Body of pancreas (tissue), 4 donors: ENCODE results near the gene RSRC1. TPM values are rescaled to one million over a fixed set of nuclear protein-coding genes. Genes with fewer than 3 reads are reported as not detected.

Experiments
- ATAC-seq: fragments of 150-250 bp; one replicate; pipeline ENCODE4 v1.9.1; 2016
- DNase-seq, 4 donors: peaks; one replicate each; pipeline ENCODE4 v3.0.0-alpha.2; 2019
- H3K27ac ChIP-seq, 4 donors: fragments of 200-600 bp; sonication (generic); 1 replicate in 3 of 4; 2 replicates in 1 of 4; pipeline versions ENCODE4 v1.5.1 to v1.6.1; 2016 to 2019; ENCODE audit warnings: mild to moderate bottlenecking in 1 of 4, mixed read lengths in 1 of 4, moderate library complexity in 1 of 4
- H3K27me3 ChIP-seq, 2 donors: fragments of 200-600 bp; sonication (generic); one replicate each; pipeline ENCODE4 v1.6.0; 2016; ENCODE audit warnings: mild to moderate bottlenecking in 1 of 2
- H3K36me3 ChIP-seq, 2 donors: fragments of 200-600 bp; sonication (generic); replicated peaks in 1 of 2; 2 replicates each; pipeline ENCODE4 v1.5.1; 2016; ENCODE audit warnings: low read depth in 2 of 2; ENCODE audit not compliant: insufficient read depth in 1 of 2
- H3K4me1 ChIP-seq: fragments of 200-600 bp; sonication (generic); one replicate; pipeline ENCODE4 v1.6.0; 2016
- H3K4me3 ChIP-seq, 2 donors: fragments of 200-600 bp; sonication (generic); 1 replicate in 1 of 2; 2 replicates in 1 of 2; pipeline ENCODE4 v1.5.1; 2016 to 2019
- H3K9me3 ChIP-seq, 3 donors: fragments of 200-600 bp; sonication (generic); 1 replicate in 2 of 3; 2 replicates in 1 of 3; pipeline ENCODE4 v1.5.1; 2016
- POLR2A ChIP-seq, 3 donors: fragments of 450-650 bp; IDR thresholded peaks; one replicate each; pipeline ENCODE4 v1.6.1; 2016; ENCODE audit warnings: antibody characterized with exemption in 3 of 3, mild to moderate bottlenecking in 2 of 3
- WGBS, 2 donors: methylation state at CpG; one replicate each; pipeline ENCODE4 v1.1.5; 2017; 5-methylcytosine and 5-hydroxymethylcytosine counted together
- intact Hi-C: fragments of 100-400 bp; cut with DNase I; formaldehyde crosslinking; loops from one replicate; pipeline ENCODE4 v1.15.1; 2023
- total RNA-seq, 2 donors: library from RNA; depleted of rRNA; stranded (reverse); fragments of >200 nt; gene quantifications; one replicate each; pipeline ENCODE4 v1.1.0, GENCODE V29; 2016
- TF ChIP-seq, protein P1 (sequence below), 7 experiments: fragments of 450-650 bp in 4 of 7; fragments of 200-600 bp in 3 of 7; sonication (generic) in 3 of 7; IDR thresholded peaks; one replicate each; pipeline ENCODE4 v1.5.1; 2016 to 2019; ENCODE audit warnings: antibody characterized with exemption in 7 of 7

Gene RSRC1
- total RNA-seq, 2 donors from 2014 or later, result 18.5 to 21.5 TPM

DNA sequence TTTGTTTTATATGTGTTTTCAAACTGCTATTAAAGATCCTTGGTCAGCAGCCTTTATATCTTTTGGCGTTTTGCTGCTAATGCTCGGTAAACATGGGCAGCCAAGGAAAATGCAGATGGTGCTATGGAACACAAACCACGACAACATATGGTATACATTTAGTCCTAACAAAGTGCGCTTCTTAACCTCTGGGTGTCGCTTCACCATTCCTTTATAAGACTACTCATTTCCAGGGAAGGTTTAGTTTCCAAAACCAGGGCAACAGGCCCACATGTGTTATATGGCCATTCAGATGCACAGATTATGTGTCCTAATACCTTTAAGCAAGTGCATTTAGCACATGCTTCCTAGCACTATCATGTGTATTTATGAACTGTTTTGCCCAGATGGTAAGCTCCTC lies 18.4 kb upstream of the RSRC1 start:
- DNase-seq (no peak), ATAC-seq (no peak)
- TF ChIP-seq, protein P1, sequence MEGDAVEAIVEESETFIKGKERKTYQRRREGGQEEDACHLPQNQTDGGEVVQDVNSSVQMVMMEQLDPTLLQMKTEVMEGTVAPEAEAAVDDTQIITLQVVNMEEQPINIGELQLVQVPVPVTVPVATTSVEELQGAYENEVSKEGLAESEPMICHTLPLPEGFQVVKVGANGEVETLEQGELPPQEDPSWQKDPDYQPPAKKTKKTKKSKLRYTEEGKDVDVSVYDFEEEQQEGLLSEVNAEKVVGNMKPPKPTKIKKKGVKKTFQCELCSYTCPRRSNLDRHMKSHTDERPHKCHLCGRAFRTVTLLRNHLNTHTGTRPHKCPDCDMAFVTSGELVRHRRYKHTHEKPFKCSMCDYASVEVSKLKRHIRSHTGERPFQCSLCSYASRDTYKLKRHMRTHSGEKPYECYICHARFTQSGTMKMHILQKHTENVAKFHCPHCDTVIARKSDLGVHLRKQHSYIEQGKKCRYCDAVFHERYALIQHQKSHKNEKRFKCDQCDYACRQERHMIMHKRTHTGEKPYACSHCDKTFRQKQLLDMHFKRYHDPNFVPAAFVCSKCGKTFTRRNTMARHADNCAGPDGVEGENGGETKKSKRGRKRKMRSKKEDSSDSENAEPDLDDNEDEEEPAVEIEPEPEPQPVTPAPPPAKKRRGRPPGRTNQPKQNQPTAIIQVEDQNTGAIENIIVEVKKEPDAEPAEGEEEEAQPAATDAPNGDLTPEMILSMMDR (IDR thresholded peaks at IDR 0.05), result peak in 1 of 7 experiments; percentile 12
- TF ChIP-seq POLR2A (IDR thresholded peaks at IDR 0.05), result no peak
- 21 to 35% methylated on average over 5 of the region's 5 CpGs for WGBS, 2 donors
- intact Hi-C loops, result no loop called here
- Histone ChIP-seq H3K36me3 (no peaks in the 10 kb centered on the region), H3K4me1 (no peaks in the 10 kb centered on the region), H3K27me3 (peaks cover 0 to 21% of the 10 kb centered on the region in 2 donors), H3K4me3 (no peak overlapping the region), H3K9me3 (no peaks in the 10 kb centered on the region), H3K27ac (no peak overlapping the region)

DNA sequence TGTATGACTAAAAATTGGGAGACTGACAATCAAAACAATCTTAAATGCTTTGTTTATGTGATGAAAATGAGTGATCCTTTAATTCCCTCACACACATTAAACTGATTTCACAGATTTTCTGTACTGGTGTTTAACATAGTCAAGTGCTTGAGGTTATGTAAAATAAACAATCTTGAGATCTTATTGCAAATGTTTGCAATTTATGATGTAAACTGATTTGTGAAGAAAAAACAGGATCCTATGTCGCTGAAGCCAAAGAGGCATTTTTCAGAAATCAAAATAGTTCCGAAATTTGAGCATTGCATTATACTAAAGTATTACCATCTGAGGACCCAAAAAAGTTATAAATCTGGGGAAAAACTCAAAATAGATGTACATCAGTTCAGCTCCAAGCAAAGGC lies 16.4 kb upstream of the RSRC1 start:
- TF ChIP-seq, protein P1 (IDR thresholded peaks at IDR 0.05), result no peak
- no peak for TF ChIP-seq POLR2A (IDR thresholded peaks at IDR 0.05)
- H3K27me3 ChIP-seq, result peaks cover 0 to 23% of the 10 kb centered on the region in 2 donors
- no peaks in the 10 kb centered on the region for H3K9me3 ChIP-seq
- H3K4me1 ChIP-seq, result peaks cover 10% of the 10 kb centered on the region
- no peak overlapping the region for H3K27ac ChIP-seq
- ATAC-seq (no peak), DNase-seq (no peak)
- WGBS, 2 donors, result 80 to 87% methylated on average over 2 of the region's 2 CpGs
- no peaks in the 10 kb centered on the region for H3K36me3 ChIP-seq
- intact Hi-C loops, result no loop called here
- no peak overlapping the region for H3K4me3 ChIP-seq

DNA sequence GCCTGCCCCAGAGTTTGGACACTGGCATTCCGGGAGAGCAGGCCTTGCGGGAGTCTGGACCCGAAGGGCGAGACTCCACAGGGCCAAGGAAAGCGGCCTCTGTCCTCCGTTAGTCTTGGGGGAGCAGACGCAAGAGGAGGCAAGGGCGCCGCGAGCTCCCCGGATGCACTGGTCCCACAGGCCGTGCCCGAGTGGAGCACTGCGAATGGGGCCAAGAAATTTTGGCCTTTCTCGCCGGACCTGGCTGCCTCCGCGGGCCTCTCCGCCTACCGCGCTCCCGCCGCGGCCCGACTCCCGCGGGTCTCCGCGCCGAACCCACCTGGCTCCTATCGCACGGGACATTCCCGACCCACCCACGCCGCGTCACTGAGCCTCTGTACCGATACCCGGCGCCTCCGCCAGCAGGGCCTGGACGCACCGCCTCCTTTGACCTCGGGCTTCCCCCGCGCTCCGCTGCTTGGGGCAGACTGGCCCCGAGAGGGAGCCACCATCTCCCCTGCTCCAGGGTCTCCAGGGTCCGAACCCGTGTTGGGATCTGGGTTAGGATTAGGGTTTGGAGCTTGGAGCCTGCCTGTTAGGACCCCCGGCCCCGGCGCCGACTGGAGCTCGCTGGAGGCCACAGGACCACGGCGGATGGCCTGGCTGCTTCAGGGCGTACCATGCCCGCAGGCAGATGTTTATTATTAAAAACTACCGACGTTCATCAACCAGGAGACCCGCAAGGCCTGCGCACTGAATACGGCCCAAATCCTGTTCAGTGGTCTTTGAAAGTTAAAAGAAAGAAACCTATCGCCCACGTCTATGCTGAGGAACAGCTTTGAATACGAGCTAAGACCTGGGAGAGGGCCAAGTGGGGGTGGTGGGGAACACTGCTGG lies 15.4 kb upstream of the RSRC1 start:
- TF ChIP-seq POLR2A (IDR thresholded peaks at IDR 0.05), result no peak
- TF ChIP-seq, protein P1 (IDR thresholded peaks at IDR 0.05), result no peak
- Histone ChIP-seq H3K27me3 (peaks cover 0 to 26% of the 10 kb centered on the region in 2 donors), H3K4me1 (peaks cover 10% of the 10 kb centered on the region), H3K27ac (no peak overlapping the region), H3K9me3 (no peaks in the 10 kb centered on the region), H3K4me3 (no peak overlapping the region), H3K36me3 (no peaks in the 10 kb centered on the region)
- intact Hi-C loops, result no loop called here
- WGBS, 2 donors, result 13 to 27% methylated on average over 22 to 66 of the region's 66 CpGs
- ATAC-seq (no peak), DNase-seq (no peak)

DNA sequence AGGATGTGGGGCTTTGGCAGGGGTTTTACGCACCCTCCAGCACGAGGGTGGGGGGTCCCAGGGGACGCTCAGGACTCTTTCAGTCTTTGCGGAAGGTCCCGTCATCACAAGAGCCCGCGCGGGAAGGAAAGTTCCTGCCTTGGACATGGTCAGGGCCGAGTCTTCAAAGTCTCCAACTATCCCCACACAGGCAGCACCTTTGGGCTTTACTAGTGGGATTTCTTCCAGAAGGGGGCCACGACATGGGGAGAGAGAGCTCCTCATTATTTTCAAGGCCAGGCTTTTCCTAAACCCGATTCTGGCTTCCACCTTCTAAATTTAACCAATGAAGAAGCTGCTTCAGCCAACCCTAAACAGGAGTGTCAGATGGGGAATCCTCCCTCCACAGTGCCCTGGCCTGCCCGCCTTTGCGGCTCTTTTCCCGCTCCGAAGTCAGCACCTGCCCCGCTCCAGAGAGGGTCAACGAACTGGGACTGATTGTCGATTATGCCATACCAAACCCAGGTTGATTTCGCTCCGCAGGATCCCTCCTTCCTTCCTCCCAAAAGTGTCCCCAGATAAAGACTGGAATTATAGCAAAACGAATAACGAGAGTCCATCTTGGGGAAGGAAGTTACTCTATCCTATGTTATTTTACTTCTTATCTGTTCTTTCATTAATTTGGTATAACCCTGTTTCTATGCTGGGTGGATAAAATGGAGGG lies 14.6 kb upstream of the RSRC1 start:
- H3K27me3 ChIP-seq, result peaks cover 0 to 26% of the 10 kb centered on the region in 2 donors
- ATAC-seq, result no peak
- intact Hi-C loops, result no loop called here
- H3K4me1 ChIP-seq, result peaks cover 10% of the 10 kb centered on the region
- H3K27ac ChIP-seq, result no peak overlapping the region
- WGBS, 2 donors, result 8 to 11% methylated on average over 22 of the region's 22 CpGs
- TF ChIP-seq POLR2A (IDR thresholded peaks at IDR 0.05), result no peak
- TF ChIP-seq, protein P1 (IDR thresholded peaks at IDR 0.05), result no peak
- H3K9me3 ChIP-seq, result no peaks in the 10 kb centered on the region
- H3K4me3 ChIP-seq, result no peak overlapping the region
- H3K36me3 ChIP-seq, result no peaks in the 10 kb centered on the region
- DNase-seq, result no peak
